Activated T-cell treated with anti-CD3 and anti-CD28 coated beads for 1 hour (primary cell): Measurements from ENCODE around the gene IPO7.

ENCODE experiments used
- DNase-seq: peaks from one replicate; pipeline ENCODE4 v3.0.0-alpha.2; 2020; ENCODE audit warnings: low read depth

The IPO7 gene

DNA sequence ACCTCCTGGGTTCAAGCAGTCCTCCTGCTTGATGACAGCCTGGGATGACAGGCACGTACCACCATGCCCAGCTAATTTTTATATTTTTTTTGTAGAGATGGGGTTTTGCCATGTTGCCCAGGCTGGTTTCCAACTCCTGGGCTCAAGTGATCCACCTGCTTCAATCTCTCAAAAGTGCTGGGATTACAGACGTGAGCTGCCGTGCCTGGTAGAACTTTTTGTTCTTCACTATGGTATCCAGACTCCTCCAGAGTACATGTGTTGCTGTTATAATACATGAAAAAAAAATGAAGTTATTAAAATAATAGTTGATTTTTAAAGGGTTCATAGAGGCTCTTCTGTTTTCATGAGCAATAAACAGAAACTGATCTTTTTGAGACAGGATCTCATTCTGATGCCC is 105.9 kb downstream of the IPO7 start:
- DNase-seq, result no peak

DNA sequence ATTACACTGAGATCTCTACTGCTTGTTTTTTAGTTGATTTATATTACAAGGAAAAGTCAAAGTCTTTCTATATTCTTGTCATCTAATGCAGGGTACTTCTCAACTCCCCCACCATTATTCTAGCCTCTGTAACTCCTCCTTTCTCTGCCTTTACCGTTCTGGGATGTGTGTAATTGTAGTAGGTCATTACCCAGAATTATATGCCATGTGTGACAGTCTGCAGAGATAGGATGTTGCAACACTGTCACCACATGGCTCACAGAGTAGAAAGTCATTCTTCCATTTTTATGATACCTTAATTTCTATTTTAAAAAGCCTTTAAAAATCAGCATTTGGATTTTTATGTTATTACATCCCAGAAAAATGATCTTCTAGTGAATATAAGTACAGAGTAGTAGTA is 109.0 kb downstream of the IPO7 start:
- no peak for DNase-seq

DNA sequence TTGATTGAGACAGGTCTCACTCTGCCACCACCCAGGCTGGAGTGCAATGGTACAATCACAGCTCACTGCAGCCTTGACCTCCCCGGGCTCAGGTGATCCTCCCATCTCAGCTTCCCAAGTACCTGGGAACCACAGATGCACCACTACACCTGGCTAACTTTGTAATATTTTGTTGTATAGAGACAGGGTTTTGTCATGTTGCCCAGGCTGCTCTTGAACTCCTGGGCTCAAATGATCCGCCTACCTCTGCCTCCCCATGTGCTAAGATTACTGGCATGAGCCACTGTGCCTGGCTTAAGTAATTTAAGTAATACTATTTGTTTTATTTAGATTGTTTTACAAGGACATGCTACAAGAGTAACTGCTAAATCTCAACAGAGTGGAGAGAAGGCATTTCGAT is 109.9 kb downstream of the IPO7 start:
- no peak for DNase-seq

DNA sequence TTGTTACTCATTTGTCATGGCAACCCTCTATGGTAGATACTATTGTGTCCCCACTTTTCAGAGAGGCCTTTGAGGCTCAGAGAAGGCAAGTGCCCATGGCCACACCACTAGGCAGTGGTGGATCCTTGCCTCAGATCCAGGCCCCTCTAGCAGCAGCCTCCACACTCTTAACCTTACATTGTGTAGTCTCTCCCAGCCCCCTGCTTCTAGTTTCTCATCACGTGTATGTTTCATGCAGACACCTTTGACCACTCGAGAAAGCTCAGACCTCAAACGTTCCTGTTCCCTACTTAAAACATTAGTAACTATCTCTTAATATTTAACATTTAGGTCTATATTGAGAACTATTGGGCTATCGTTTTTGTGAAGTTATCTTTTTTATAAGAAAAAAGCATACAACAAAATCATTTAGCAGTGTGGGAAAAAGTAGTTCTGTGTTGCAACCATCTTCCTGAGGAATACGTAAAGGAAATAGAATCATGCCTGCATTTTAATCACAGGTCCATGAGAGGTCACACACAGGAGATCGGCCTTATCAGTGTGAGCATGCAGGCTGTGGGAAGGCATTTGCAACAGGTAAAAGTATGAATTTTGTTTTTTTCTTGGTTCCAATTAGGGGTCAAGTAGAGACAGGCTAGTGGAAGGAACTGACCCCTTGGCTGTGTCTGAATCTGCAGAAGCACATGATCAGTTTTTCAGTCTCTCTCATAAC is 111.5 kb downstream of the IPO7 start:
- no peak for DNase-seq
